GM18861 (cell line): ENCODE measurements around the gene MAPK1.
"Not testable (repeated sequence)": the region's sequence is repeated elsewhere in the genome, so short reads cannot be mapped to it uniquely, and the experiment has no call there.

Source experiments
- ATAC-seq: cut with Tn5 transposase; IDR thresholded peaks from one replicate; pipeline ENCODE4 v1.9.1; 2021; ENCODE audit not compliant: unreplicated experiment

Gene MAPK1

GRCh38 chr22:21867528-21868266 is at the start of gene MAPK1:
Gene MAPK1, minus strand, starts transcription at chr22:21867645. Its CDS starts 205 bp downstream, at chr22:21867440.
- ATAC-seq, result peak; percentile 77

- ATAC-seq, result no peak
These were observed 49.0 kb upstream of the MAPK1 start for GRCh38 chr22:21916309-21916918.

GRCh38 chr22:21915624-21916308 is 48.3 kb upstream of the MAPK1 start:
- no peak for ATAC-seq

- ATAC-seq, result not testable (repeated sequence)
These were observed 46.7 kb upstream of the MAPK1 start for GRCh38 chr22:21914033-21914642.

GRCh38 chr22:21910367-21910766 is 42.9 kb upstream of the MAPK1 start:
- not testable (repeated sequence) for ATAC-seq

GRCh38 chr22:21909871-21910270 is 42.4 kb upstream of the MAPK1 start:
- ATAC-seq, result no peak

GRCh38 chr22:21907638-21908522 is 40.4 kb upstream of the MAPK1 start:
- no peak for ATAC-seq

- not testable (repeated sequence) for ATAC-seq
These were observed 37.8 kb upstream of the MAPK1 start for GRCh38 chr22:21905234-21905633.

GRCh38 chr22:21904250-21904789 is 36.9 kb upstream of the MAPK1 start:
- ATAC-seq, result no peak

GRCh38 chr22:21903283-21903682 is 35.8 kb upstream of the MAPK1 start:
- ATAC-seq, result no peak

- ATAC-seq, result peak; percentile 73
These were observed 35.0 kb upstream of the MAPK1 start for GRCh38 chr22:21902296-21903087.

GRCh38 chr22:21898354-21898896 is 31.0 kb upstream of the MAPK1 start:
- no peak for ATAC-seq

- ATAC-seq, result no peak
These were observed 29.6 kb upstream of the MAPK1 start for GRCh38 chr22:21896951-21897513.

GRCh38 chr22:21896275-21896674 is 28.8 kb upstream of the MAPK1 start:
- ATAC-seq, result not testable (repeated sequence)

GRCh38 chr22:21894799-21895198 is 27.4 kb upstream of the MAPK1 start:
- ATAC-seq, result no peak

GRCh38 chr22:21889251-21889990 is 22.0 kb upstream of the MAPK1 start:
- ATAC-seq, result no peak

GRCh38 chr22:21887841-21888240 is 20.4 kb upstream of the MAPK1 start:
- ATAC-seq, result no peak

GRCh38 chr22:21883930-21884329 is 16.5 kb upstream of the MAPK1 start:
- ATAC-seq, result not testable (repeated sequence)
